ENCODE measurements around the gene R3HDM1. TPM values are rescaled to one million over a fixed set of nuclear protein-coding genes. Genes with fewer than 3 reads are reported as not detected.

The R3HDM1 gene
- polyA plus RNA-seq, 3 donors: 32.3 to 36.0 (median 33.9) TPM

DNA sequence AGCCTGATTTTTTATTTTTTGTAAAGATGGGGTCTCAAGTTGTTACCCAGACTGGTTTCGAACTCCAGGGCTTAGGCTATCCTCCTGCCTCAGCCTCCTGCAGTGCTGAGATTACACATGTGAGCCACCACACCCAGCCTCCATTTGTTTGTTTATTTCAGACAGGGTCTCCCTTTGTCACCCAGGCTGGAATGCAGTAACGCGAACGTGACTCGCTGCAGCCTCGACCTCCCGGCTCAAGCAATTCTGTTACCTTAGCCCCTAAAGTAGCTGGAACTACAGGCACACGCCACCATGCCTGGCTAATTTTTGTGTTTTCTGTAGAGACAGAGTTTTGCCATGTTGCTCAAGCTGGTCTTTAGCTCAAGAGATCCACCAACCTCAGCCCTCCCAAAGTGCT, 237.6 kb downstream of the R3HDM1 start:
- no peak for DNase-seq (ENCODE audit: low read depth in 3 of 3, low spot score in 2 of 3)

DNA sequence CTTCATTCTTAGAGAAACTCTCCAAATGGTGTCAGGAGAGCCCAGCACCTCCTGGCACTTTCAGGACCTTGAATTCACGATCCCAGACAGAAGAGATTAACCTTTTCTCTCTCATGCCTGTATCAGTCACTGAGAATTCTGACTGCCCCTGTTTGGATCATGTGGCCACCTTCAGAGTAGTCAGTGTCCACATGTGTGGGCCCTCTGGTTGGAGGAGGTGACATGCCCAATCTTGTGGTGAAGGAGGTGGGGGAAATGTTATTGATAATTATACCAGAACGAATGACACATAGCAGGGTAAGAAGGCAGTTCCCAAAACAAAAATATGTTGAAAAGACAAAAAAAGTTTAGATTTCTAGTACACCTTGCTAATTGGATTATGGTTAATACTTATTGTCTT, 242.0 kb downstream of the R3HDM1 start:
- DNase-seq (ENCODE audit: low read depth in 3 of 3, low spot score in 2 of 3): no peak

DNA sequence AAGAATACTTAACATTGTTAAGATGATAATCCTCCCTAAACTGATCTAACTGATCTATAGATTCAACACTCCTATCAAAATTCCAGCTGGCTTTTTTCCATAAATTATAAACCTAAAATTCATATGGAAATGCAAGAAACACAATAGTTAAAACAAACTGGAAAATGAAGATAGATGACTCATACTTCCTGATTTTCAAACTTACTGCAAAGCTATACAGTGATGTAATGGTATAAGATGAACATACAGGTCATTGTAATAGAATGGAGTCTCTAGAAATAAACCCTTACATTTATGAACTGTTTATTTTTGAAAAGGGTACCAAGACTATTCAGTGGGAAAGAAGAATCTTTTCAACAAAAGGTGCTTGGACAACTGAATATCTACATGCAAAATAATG, 242.6 kb downstream of the R3HDM1 start:
- DNase-seq (ENCODE audit: low read depth in 3 of 3, low spot score in 2 of 3): no peak

Other genes starting within 250 kb of the R3HDM1 start
- gene ZRANB3, start 266 bp upstream of the R3HDM1 start, polyA plus RNA-seq (ENCODE audit: insufficient read length in 3 of 3): 1 to 10 TPM; 8.5 to 9.3 (median 8.9) TPM
- 100 to 1,000 TPM; 149 to 168 (median 153) TPM for gene UBXN4, start 210.4 kb downstream of the R3HDM1 start, polyA plus RNA-seq (ENCODE audit: insufficient read length in 3 of 3)